Sigmoid colon (tissue), 4 donors: Measurements from ENCODE around the gene APBB1IP.
"Not testable (repeated sequence)": the region's sequence is repeated elsewhere in the genome, so short reads cannot be mapped to it uniquely, and the experiment has no call there.

ENCODE experiments used
- CTCF ChIP-seq, 4 experiments: fragments of 450-650 bp in 3 of 4; fragments of 200-600 bp in 1 of 4; IDR thresholded peaks; one replicate each; pipeline ENCODE4 v1.5.1; 2016 to 2019; ENCODE audit warnings: antibody characterized with exemption in 4 of 4, mild to moderate bottlenecking in 3 of 4, moderate library complexity in 2 of 4
- POLR2AphosphoS5 ChIP-seq, 4 donors: sonication (generic); formaldehyde crosslinking; IDR thresholded peaks; one replicate each; pipeline ENCODE4 v1.6.1; 2017; ENCODE audit warnings: antibody characterized with exemption in 4 of 4

- not testable (repeated sequence) for TF ChIP-seq CTCF, POLR2AphosphoS5 (IDR thresholded peaks at IDR 0.05)
Measured at GRCh38 chr10:26589813-26590212, 151.7 kb downstream of the APBB1IP start.
